ENCODE measurements around the gene SYNGR4.

- TF ChIP-seq EZH2 (IDR thresholded peaks at IDR 0.05; ENCODE audit: insufficient read depth, poor library complexity, severe bottlenecking) (no peak), EZH2phosphoT487 (IDR thresholded peaks at IDR 0.05; ENCODE audit: insufficient read depth, low read depth) (no peak)
Measured at GRCh38 chr19:48368936-48369335, 4.8 kb downstream of the SYNGR4 start.
